HG03378 (cell line): ENCODE measurements around the gene GAS2L2.

Experiments used
- ATAC-seq: cut with Tn5 transposase; IDR thresholded peaks from one replicate; pipeline ENCODE4 v1.9.1; 2021; ENCODE audit warnings: mild to moderate bottlenecking, moderate library complexity; ENCODE audit not compliant: unreplicated experiment

GAS2L2 gene

GRCh38 chr17:35701491-35701890 lies 51.5 kb downstream of the GAS2L2 start:
- ATAC-seq: no peak

DNA sequence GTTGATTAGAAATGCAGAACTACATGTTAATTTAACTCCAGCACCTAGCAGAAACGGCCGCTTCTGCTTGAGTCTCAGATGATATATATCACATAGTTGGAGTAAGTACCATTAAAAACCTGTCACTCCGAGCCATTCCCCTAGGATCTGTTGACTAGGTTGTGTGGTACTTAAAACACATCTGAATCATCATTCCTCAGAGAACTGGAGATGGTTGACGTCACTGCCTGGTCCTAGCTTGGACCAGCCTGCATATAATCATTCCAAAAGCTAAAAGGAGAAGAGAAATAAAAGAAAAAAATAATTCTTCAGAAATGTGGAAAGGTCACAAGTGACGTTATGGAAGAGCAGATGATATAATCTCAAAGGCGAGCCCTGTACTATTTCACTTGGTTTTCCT lies 52.9 kb downstream of the GAS2L2 start:
- no peak for ATAC-seq

GRCh38 chr17:35698800-35699199 lies 54.2 kb downstream of the GAS2L2 start:
- no peak for ATAC-seq

DNA sequence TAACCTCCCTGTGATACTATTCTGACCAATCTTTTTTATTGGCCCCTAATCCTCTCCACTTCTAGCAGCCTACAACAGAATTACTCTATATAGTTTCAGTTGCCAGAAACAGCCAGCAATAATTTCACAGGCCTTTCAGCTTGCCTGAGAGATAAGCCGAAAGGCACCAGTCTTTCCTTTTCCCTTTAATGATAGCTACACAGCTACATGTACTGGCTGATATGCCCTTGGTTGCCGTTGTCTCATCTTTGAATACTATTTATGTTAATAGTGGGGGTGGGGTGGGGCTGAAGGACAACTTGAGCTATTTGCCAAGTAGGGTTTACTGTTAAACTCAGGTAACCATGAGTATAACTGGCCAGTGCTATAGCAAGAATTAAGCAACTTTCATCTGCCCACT lies 57.4 kb downstream of the GAS2L2 start:
- no peak for ATAC-seq

- ATAC-seq: no peak
Measured at GRCh38 chr17:35694906-35695305, 58.1 kb downstream of the GAS2L2 start.
